ENCODE measurements around the gene GCSAM.
"Not testable (repeated sequence)": the region's sequence is repeated elsewhere in the genome, so short reads cannot be mapped to it uniquely, and the experiment has no call there.

GCSAM gene

GRCh38 chr3:112084980-112085705 lies 47.9 kb downstream of the GCSAM start:
- no peaks in the 10 kb centered on the region for H3K27me3 ChIP-seq (ENCODE audit: insufficient read depth, low read depth, severe bottlenecking)
- H3K4me3 ChIP-seq (ENCODE audit: low read depth, low read length): no peak overlapping the region
- DNase-seq: peak; percentile 19

DNA sequence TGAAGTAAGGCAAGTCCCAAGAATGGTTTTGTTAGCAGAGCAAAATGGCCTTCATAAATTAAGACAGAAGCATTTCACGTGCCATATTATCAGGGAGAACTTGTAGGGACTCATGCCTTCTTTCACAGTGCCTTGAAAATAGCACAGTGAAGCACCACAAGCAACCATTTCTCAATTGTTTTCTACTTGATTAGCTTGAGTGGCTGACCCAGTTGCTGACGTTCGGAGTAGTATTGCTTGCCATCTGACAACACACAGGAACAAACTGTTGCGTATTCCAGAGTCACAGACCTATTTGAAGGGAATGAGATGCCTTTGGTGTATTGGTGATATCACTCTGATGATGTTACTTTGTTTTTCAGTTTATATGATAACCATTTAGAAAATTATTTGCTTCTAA lies 49.8 kb downstream of the GCSAM start:
- H3K9me3 ChIP-seq (ENCODE audit: severe bottlenecking): no peaks in the 10 kb centered on the region
- no peak for DNase-seq
- H3K36me3 ChIP-seq: no peaks in the 10 kb centered on the region
- H3K27ac ChIP-seq: no peak overlapping the region
- H3K4me3 ChIP-seq (ENCODE audit: low read depth, low read length): no peak overlapping the region
- H3K27me3 ChIP-seq (ENCODE audit: insufficient read depth, low read depth, severe bottlenecking): no peaks in the 10 kb centered on the region
- TF ChIP-seq, protein P1, sequence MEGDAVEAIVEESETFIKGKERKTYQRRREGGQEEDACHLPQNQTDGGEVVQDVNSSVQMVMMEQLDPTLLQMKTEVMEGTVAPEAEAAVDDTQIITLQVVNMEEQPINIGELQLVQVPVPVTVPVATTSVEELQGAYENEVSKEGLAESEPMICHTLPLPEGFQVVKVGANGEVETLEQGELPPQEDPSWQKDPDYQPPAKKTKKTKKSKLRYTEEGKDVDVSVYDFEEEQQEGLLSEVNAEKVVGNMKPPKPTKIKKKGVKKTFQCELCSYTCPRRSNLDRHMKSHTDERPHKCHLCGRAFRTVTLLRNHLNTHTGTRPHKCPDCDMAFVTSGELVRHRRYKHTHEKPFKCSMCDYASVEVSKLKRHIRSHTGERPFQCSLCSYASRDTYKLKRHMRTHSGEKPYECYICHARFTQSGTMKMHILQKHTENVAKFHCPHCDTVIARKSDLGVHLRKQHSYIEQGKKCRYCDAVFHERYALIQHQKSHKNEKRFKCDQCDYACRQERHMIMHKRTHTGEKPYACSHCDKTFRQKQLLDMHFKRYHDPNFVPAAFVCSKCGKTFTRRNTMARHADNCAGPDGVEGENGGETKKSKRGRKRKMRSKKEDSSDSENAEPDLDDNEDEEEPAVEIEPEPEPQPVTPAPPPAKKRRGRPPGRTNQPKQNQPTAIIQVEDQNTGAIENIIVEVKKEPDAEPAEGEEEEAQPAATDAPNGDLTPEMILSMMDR (IDR thresholded peaks at IDR 0.05; ENCODE audit: low read depth, low read length): no peak

More at GRCh38 chr3:112084980-112085705, 47.9 kb downstream of the GCSAM start:
- no peaks in the 10 kb centered on the region for H3K9me3 ChIP-seq (ENCODE audit: severe bottlenecking)
- TF ChIP-seq, protein P1 (IDR thresholded peaks at IDR 0.05; ENCODE audit: low read depth, low read length): no peak
- no peaks in the 10 kb centered on the region for H3K36me3 ChIP-seq
- H3K27ac ChIP-seq: no peak overlapping the region

- H3K27me3 ChIP-seq (ENCODE audit: insufficient read depth, low read depth, severe bottlenecking): no peaks in the 10 kb centered on the region
- TF ChIP-seq, protein P1 (IDR thresholded peaks at IDR 0.05; ENCODE audit: low read depth, low read length): no peak
- no peaks in the 10 kb centered on the region for H3K36me3 ChIP-seq
- no peak overlapping the region for H3K27ac ChIP-seq
- no peaks in the 10 kb centered on the region for H3K9me3 ChIP-seq (ENCODE audit: severe bottlenecking)
- no peak for DNase-seq
- no peak overlapping the region for H3K4me3 ChIP-seq (ENCODE audit: low read depth, low read length)
These were observed 54.6 kb downstream of the GCSAM start for GRCh38 chr3:112078125-112079083.

GRCh38 chr3:112074616-112075497 lies 58.2 kb downstream of the GCSAM start:
- H3K27me3 ChIP-seq (ENCODE audit: insufficient read depth, low read depth, severe bottlenecking): no peaks in the 10 kb centered on the region
- peak overlapping the region; percentile 30 for H3K27ac ChIP-seq
- DNase-seq: peak; percentile 51
- H3K36me3 ChIP-seq: no peaks in the 10 kb centered on the region
- TF ChIP-seq, protein P1 (IDR thresholded peaks at IDR 0.05; ENCODE audit: low read depth, low read length): no peak
- no peaks in the 10 kb centered on the region for H3K9me3 ChIP-seq (ENCODE audit: severe bottlenecking)
- no peak overlapping the region for H3K4me3 ChIP-seq (ENCODE audit: low read depth, low read length)

DNA sequence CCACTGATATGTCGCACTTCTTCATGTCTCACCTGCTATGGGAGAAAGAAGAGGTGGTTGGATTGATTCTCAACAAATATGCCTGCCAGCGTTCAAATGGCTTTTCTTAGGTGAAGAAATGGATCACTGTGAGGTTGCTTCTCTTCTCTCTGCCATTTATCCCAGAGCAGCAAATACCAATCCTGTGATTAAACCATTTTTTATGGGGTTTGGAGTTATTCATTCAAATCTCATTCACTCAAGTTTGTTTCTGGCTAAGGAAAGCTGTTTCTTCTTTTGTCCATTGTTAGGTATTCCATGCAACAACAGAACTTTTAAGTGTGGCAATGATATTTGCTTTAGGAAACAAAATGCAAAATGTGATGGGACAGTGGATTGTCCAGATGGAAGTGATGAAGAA lies 59.0 kb downstream of the GCSAM start:
- no peak for DNase-seq
- TF ChIP-seq, protein P1 (IDR thresholded peaks at IDR 0.05; ENCODE audit: low read depth, low read length): no peak
- Histone ChIP-seq H3K27me3 (ENCODE audit: insufficient read depth, low read depth, severe bottlenecking) (no peaks in the 10 kb centered on the region), H3K9me3 (ENCODE audit: severe bottlenecking) (no peaks in the 10 kb centered on the region), H3K27ac (no peak overlapping the region), H3K36me3 (no peaks in the 10 kb centered on the region), H3K4me3 (ENCODE audit: low read depth, low read length) (no peak overlapping the region)

DNA sequence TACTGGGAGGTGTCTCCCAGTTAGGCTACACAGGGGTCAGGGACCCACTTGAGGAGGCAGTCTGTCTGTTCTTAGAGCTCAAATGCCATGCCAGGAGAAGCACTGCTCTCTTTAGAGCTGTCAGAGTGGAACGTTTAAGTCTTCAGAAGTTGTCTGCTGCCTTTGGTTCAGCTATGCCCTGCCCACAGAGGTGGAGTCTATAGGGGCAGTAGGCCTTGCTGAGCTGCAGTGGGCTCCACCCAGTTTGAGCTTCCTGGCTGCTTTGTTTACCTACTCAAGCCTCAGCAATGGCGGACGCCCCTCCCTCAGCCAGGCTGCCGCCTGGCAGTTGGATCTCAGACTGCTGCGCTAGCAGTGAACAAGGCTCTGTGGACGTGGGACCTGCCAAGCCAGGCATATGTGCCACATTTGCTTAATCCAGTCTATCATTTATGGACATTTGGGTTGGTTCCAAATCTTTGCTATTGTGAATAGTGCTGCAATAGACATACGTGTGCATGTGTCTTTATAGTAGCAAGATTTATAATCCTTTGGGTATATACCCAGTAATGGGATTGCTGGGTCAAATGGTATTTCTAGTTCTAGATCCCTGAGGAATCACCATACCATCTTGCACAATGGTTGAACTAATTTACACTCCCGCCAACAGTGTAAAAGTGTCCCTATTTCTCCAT lies 60.5 kb downstream of the GCSAM start:
- H3K9me3 ChIP-seq (ENCODE audit: severe bottlenecking); H3K4me3 ChIP-seq (ENCODE audit: low read depth, low read length); H3K27ac ChIP-seq; H3K27me3 ChIP-seq (ENCODE audit: insufficient read depth, low read depth, severe bottlenecking); H3K36me3 ChIP-seq; DNase-seq: not testable (repeated sequence)
